CD4-positive, alpha-beta T cell treated with Interleukin-2 at 100 ng/mL for 4 hours (primary cell): ENCODE results near the gene MYO15B.

Experiments used
- DNase-seq: peaks from one replicate; pipeline ENCODE4 v3.0.0-alpha.2; 2020; ENCODE audit warnings: low spot score

MYO15B gene

DNA sequence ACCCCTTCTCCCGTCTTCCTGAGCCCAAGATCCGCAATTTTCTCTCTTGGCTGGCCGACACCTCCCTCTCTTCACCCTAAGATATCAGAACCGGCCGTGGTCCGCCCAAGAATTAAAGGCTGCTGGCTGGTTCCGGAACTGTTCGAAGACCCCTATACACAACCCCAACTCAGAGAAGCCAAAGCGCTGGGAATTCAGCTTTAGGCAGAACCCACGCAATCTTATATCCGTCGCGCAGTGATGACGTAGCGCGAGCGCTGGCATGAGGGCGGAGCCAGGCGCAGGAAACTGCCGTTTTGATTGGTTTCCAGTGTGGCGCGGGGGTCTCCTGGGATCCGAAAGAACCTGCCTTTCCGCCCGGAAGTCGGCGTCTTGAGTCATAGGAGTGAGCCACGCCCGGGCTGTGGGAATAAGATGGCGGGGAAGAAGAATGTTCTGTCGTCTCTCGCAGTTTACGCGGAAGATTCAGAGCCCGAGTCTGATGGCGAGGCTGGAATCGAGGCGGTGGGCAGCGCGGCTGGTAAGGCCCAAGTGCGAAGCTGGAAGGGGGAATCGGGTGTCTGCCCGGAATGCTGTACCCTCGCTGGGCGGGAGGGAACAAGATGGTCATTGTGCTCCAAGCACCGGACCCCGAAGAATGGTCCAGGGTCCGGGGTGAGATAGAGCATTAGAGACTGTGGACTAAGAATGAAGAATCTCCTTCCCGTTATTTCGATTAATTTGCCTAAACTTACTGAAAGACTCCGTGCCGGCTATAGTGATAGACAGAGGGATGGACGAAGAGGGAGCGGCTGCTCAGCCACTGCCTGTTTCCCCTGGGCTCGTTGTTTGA is 79.6 kb downstream of the MYO15B start, which contains the start of the genes RECQL5 and SAP30BP:
Gene RECQL5 (minus strand): TSS at position 196 of the 832 bp plus-strand sequence. CDS start 597 bp downstream, outside the sequence.
Gene SAP30BP (plus strand): TSS at position 380 of the 832 bp plus-strand sequence. CDS start 35 bp downstream, at position 415.
- DNase-seq, result peak; percentile 97

DNA sequence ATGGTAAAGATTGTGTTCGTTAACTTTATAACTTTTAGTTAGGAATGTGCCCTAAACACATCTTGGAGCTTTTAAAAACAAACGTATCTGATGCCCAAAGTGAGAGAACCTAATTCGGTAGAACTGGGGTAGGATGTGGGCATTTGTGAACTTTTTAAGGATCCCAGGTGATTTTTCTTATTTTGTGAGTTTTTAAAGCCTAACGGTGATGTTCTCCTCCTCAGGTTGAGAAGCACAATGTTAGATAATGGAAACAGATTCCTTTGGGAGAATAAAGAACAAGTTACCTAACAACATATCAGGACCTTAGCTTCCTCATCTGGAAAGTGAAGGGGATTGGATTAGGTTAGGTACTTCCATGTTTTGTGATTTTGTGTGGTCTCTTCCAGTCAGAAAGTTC is 80.2 kb downstream of the MYO15B start:
- DNase-seq, result no peak

GRCh38 chr17:75668489-75668888 is 80.9 kb downstream of the MYO15B start:
- no peak for DNase-seq

- no peak for DNase-seq
Observed at GRCh38 chr17:75670868-75671267, 83.3 kb downstream of the MYO15B start.

GRCh38 chr17:75672011-75672410 is 84.4 kb downstream of the MYO15B start:
- DNase-seq, result no peak

- no peak for DNase-seq
Observed at GRCh38 chr17:75673487-75673886, 85.9 kb downstream of the MYO15B start.
